Hematopoietic multipotent progenitor cell treated with erythropoietin and hydrocortisone succinate and interleukin-3 and kit ligand, for 8 days (in vitro differentiated cells): ENCODE measurements around the gene GAK.

Source experiments
- DNase-seq: peaks from one replicate; pipeline ENCODE4 v3.0.0-alpha.2; 2015

Gene GAK

GRCh38 chr4:885353-885752, 46.8 kb downstream of the GAK start:
- DNase-seq: no peak

- DNase-seq: no peak
Observed at GRCh38 chr4:884896-885295, 47.2 kb downstream of the GAK start.

- DNase-seq: no peak
Observed at GRCh38 chr4:884259-884658, 47.9 kb downstream of the GAK start.

- DNase-seq: no peak
Observed at GRCh38 chr4:883377-884095, 48.6 kb downstream of the GAK start.

- DNase-seq: no peak
Observed at GRCh38 chr4:882646-883045, 49.5 kb downstream of the GAK start.

GRCh38 chr4:881709-882108, 50.4 kb downstream of the GAK start:
- DNase-seq: no peak

- DNase-seq: no peak
Observed at GRCh38 chr4:880684-881405, 51.3 kb downstream of the GAK start.

GRCh38 chr4:879729-880077, 52.4 kb downstream of the GAK start:
- no peak for DNase-seq

GRCh38 chr4:878796-879728, 53.1 kb downstream of the GAK start:
- no peak for DNase-seq

- DNase-seq: no peak
Observed at GRCh38 chr4:877502-877901, 54.6 kb downstream of the GAK start.

GRCh38 chr4:876780-877179, 55.3 kb downstream of the GAK start:
- DNase-seq: no peak

GRCh38 chr4:875818-876423, 56.2 kb downstream of the GAK start:
- DNase-seq: no peak

- no peak for DNase-seq
Observed at GRCh38 chr4:874971-875817, 56.9 kb downstream of the GAK start.

GRCh38 chr4:874056-874455, 58.1 kb downstream of the GAK start:
- no peak for DNase-seq

- DNase-seq: no peak
Observed at GRCh38 chr4:872241-872981, 59.7 kb downstream of the GAK start.

- DNase-seq: no peak
Observed at GRCh38 chr4:871484-871883, 60.6 kb downstream of the GAK start.

- DNase-seq: no peak
Observed at GRCh38 chr4:870951-871350, 61.2 kb downstream of the GAK start.

GRCh38 chr4:869776-870175, 62.3 kb downstream of the GAK start:
- no peak for DNase-seq

- DNase-seq: no peak
Observed at GRCh38 chr4:868421-868820, 63.7 kb downstream of the GAK start.

GRCh38 chr4:867526-868250, 64.4 kb downstream of the GAK start:
- DNase-seq: no peak
